Ishikawa (cell line): Measurements from ENCODE around the gene CLEC12A.

Experiments used
- CREB1 ChIP-seq: IDR thresholded peaks from 2 replicates; pipeline ENCODE4 v1.6.1; 2012; ENCODE audit warnings: low read depth
- EP300 ChIP-seq: IDR thresholded peaks from 2 replicates; pipeline ENCODE4 v1.6.1; 2012; ENCODE audit warnings: borderline replicate concordance
- FOXM1 ChIP-seq: IDR thresholded peaks from 2 replicates; pipeline ENCODE4 v1.6.1; 2012; ENCODE audit warnings: low read depth, borderline replicate concordance
- MAX ChIP-seq: IDR thresholded peaks from 2 replicates; pipeline ENCODE4 v1.6.1; 2012
- RAD21 ChIP-seq: IDR thresholded peaks from 2 replicates; pipeline ENCODE4 v1.6.1; 2012; ENCODE audit warnings: low read depth
- TEAD4 ChIP-seq: IDR thresholded peaks from 2 replicates; pipeline ENCODE4 v1.6.1; 2012
- ZBTB7A ChIP-seq: IDR thresholded peaks from 2 replicates; pipeline ENCODE4 v1.6.1; 2012; ENCODE audit warnings: low read depth
- TF ChIP-seq, protein P1 (sequence below): IDR thresholded peaks from 2 replicates; pipeline ENCODE4 v1.6.1; 2012; ENCODE audit warnings: low read depth, mild to moderate bottlenecking

GRCh38 chr12:10031321-10031720 is 60.1 kb downstream of the CLEC12A start:
- TF ChIP-seq FOXM1, result no peak
- TF ChIP-seq MAX, result no peak
- TF ChIP-seq RAD21, result no peak
- no peak for TF ChIP-seq ZBTB7A
- TF ChIP-seq TEAD4, result no peak
- no peak for TF ChIP-seq CREB1
- TF ChIP-seq EP300, result no peak
- TF ChIP-seq, protein P1, sequence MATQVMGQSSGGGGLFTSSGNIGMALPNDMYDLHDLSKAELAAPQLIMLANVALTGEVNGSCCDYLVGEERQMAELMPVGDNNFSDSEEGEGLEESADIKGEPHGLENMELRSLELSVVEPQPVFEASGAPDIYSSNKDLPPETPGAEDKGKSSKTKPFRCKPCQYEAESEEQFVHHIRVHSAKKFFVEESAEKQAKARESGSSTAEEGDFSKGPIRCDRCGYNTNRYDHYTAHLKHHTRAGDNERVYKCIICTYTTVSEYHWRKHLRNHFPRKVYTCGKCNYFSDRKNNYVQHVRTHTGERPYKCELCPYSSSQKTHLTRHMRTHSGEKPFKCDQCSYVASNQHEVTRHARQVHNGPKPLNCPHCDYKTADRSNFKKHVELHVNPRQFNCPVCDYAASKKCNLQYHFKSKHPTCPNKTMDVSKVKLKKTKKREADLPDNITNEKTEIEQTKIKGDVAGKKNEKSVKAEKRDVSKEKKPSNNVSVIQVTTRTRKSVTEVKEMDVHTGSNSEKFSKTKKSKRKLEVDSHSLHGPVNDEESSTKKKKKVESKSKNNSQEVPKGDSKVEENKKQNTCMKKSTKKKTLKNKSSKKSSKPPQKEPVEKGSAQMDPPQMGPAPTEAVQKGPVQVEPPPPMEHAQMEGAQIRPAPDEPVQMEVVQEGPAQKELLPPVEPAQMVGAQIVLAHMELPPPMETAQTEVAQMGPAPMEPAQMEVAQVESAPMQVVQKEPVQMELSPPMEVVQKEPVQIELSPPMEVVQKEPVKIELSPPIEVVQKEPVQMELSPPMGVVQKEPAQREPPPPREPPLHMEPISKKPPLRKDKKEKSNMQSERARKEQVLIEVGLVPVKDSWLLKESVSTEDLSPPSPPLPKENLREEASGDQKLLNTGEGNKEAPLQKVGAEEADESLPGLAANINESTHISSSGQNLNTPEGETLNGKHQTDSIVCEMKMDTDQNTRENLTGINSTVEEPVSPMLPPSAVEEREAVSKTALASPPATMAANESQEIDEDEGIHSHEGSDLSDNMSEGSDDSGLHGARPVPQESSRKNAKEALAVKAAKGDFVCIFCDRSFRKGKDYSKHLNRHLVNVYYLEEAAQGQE, result no peak
